DMS114 treated with DMSO at 0.1 percent for 48 hours (cell line): ENCODE measurements around the gene POLR2F.

ENCODE experiments used
- DNase-seq: peaks from one replicate; lab custom pipeline; 2025; ENCODE audit not compliant: unreplicated experiment; lab: John Stamatoyannopoulos, UW

Gene POLR2F

GRCh38 chr22:37981282-37982011, 27.9 kb downstream of the POLR2F start:
- DNase-seq: no peak

- no peak for DNase-seq
Measured at GRCh38 chr22:37982151-37982785, 28.8 kb downstream of the POLR2F start.

- DNase-seq: no peak
Measured at GRCh38 chr22:37982938-37983859, 29.7 kb downstream of the POLR2F start.

DNA sequence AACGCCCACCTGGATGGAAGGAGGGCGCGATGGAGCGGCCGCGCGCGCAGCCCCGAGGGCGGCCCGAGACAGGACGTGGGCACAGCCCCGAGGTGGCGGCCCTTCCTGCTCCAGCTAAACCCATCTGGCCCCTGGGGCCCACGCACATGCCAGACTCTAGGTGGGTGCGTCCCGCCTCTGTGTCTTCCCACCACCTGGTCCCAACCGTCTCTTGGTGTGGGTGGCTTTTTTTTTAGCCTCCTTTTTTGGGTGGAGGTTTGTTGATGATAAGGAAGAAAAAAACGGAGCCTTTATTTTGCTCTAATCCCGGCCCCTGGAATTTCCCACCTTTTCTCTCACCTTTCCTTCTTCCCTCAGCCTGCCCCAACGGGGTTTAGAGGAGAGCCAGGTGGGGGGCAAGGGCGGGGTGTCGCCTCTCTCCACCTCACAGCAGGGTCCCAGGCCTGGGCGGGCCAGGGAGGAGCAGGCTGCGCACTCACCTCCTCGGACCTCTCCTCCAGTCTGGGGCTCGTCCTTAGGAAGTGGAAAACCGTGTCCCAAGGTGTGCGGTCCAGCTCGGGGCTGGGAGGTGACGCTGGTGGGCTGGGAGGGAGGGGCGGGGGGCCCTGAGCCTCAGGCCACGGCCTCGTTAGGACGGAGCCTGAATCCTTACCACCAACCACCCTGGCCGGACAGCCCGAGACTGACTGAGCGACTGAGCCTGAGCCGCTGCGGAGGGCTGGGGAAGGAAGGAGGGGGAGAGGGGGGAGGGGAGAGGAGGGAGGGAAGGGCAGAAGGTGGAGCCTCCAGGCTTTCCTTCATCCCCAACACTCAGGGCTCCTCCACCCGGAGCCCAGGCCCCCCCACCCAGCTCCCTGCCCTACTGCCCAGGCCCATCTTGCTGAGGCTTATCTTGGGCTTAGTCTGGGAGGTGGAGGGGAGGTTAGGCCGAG, 30.6 kb downstream of the POLR2F start, which contains the start of gene SOX10:
SOX10 (minus strand) TSS at position 696 of the 932 bp plus-strand sequence. CDS start 771 bp downstream, outside the sequence.
- DNase-seq: no peak

DNA sequence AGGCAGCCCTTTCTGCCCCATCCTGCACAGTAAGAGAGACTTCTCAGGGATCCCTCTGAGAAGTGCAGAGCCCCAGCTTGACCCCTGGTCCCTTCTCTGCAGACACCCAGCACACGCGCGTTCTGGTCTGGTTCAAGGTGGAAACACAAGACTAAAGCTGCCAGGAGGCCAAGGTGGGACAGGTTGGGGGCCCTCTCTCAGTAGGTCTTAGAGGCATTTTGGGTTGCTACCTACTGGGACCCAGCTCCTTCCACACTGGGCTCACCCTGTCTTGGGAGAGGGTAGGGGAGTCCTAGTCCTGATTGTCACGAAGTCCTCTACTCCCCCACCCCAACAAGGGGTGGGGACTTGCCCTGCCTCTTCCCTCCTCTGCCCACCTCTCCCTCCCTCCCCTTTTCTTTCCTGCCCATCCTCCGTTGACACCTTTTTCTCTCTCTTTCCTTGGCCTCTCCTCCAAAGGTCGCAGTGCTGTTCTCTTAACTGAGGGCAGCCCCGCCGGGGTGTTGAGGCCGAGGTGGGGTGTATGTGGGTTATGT, 31.6 kb downstream of the POLR2F start:
- DNase-seq: no peak

DNA sequence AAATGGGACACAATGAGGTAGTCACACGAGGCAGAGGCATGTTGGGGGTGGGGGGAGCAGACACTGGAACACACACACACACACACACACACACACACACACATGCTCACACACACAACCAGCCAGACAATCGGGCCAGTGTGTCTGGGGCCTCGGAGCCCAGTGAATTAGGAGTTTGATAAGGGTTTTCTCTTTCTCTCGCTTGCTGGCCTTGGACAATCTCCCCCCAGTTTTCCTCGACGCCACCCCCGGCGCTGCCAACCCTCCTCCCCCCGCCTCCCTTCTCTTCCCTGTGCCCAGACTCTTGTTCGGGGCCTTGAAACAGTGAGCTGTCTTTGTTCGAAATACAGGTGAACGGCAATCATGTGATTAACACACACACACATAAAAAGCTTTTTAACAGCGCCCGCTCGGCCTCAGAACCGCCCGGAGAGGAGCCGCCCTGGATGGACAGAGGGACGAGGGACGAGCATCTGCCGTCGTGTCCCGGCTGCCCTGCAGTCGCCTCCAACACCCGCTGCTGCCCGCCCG, 32.3 kb downstream of the POLR2F start:
- no peak for DNase-seq

DNA sequence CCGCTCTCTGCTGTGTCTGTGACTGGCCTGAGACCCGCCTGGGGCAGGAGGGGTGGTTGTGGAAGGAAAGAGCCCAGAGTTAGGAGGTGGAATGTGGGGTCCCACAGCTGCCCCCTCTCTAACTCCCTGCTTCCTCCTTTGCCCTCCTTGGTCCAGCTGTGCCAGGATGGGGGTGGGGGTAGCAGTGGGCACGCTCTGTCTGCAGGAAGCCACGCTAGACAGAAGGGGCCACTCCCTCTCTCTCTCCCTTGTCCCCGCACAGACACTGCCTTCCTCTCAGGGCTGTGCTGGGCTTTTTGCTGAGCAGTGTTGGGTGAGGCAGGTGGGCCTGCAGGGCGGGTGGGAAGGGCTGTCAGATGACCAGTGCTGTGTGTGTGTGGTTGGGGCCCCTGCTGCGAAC, 32.9 kb downstream of the POLR2F start:
- DNase-seq: no peak

GRCh38 chr22:37989146-37990045, 35.9 kb downstream of the POLR2F start:
- no peak for DNase-seq

- no peak for DNase-seq
Measured at GRCh38 chr22:37990301-37990700, 36.8 kb downstream of the POLR2F start.

GRCh38 chr22:37990862-37991261, 37.4 kb downstream of the POLR2F start:
- DNase-seq: no peak

- DNase-seq: no peak
Measured at GRCh38 chr22:37991731-37992442, 38.4 kb downstream of the POLR2F start.

DNA sequence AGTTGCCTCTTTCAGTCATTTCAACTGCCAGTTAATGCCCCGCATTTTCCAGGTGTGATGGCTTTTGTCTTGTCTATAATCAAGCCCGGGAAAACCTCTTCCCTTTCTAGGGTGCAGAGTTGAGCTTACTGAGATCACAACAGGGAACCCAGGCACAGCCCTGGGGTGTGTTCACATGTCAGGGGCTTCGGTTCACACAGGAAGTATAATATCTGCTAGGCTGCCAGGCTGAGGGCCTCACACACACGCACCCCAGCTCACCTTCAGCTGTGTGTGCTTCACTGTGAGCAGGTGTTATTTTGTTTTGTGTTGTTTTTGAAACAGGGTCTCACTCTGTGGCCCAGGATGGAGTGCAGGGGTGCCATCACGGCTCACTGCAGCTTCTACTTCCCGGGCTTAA, 40.5 kb downstream of the POLR2F start:
- DNase-seq: no peak

DNA sequence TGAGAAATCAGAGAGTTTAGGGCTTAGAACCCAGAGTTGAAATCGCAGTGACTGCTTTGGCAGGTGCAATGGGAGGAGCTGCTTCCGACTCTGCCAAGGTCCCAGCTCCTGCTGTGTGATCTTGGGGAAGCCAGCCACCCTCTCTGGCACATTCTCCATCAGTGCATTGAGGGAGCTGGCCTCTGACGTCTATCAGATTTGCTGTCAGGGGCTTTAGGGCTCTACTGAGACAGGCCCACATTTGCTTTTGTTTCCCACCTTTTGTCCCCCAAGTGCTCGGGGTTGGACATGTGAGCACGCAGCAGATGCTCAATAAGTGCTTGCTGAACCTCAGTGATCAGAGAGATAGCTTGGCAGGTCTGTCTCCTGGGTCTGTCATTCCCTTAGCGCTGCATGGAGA, 41.5 kb downstream of the POLR2F start:
- DNase-seq: no peak

- no peak for DNase-seq
Measured at GRCh38 chr22:37995460-37995859, 42.0 kb downstream of the POLR2F start.

- no peak for DNase-seq
Measured at GRCh38 chr22:37996079-37996478, 42.6 kb downstream of the POLR2F start.

DNA sequence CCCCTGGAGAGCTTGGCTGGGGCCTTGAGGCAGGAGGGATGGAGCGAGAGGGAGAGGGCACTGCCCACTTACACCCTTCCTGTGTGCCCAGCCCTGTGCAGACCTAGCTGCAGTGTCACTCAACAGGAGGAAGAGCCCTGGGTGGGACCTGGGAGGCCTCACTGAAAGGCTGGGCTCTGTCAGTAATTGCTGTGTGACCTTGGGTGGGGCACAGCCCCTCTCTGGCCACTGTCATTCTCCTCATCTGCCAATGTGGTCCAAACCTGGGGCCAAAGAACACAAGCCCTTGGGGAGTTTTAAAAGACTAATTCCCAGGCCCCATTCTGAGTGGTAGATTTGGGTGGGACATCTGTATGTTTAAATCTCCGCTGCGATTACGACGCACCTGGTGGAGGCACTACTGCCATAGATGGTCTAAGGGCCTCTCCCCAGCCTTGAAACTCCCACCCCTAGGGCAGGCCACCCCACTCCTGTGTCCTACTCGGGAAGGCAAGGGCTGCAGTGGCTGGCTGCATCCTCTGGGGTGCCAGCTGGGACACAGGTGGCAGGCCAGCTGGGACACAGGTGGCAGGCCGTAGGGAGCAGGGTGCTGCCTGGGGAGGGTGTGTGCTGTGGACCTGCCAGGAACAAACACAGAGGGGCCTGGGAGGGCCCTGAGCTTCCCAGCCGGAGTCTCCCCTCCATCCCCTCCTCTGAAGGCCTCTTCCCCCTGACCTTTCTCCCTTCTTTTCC, 43.2 kb downstream of the POLR2F start:
- no peak for DNase-seq

GRCh38 chr22:37998543-37998942, 45.0 kb downstream of the POLR2F start:
- no peak for DNase-seq

- no peak for DNase-seq
Measured at GRCh38 chr22:37999236-37999635, 45.7 kb downstream of the POLR2F start.
